K562 (cell line): ENCODE data around the gene C17orf113. TPM values are rescaled to one million over a fixed set of nuclear protein-coding genes. Genes with fewer than 3 reads are reported as not detected.

ENCODE experiments used
- ATAC-seq: fragments of 200-7000 bp; cut with Tn5 transposase; 3 replicates; pipeline ENCODE4 v1.9.1; 2020; ENCODE audit warnings: moderate library complexity
- BruUV-seq: library from RNA; stranded (reverse); fragments of 400-500 nt; replicated peaks from 2 replicates; lab custom pipeline; 2021; lab: Mats Ljungman, UMichigan
- CTCF ChIA-PET: fragments of 300-600 bp; formaldehyde crosslinking; extraction: SDS; loops from one replicate; lab custom pipeline; 2021; ENCODE audit warnings: low intra/inter-chr PET ratio; lab: Yijun Ruan, JAX
- POLR2A ChIA-PET: fragments of 300-600, 350-650 bp; sonication (Branson Sonifier 250); formaldehyde crosslinking; extraction: SDS; loops from one replicate; lab custom pipeline; 2021; ENCODE audit warnings: antibody characterized with exemption, inconsistent platforms; lab: Yijun Ruan, JAX
- DNase-seq, 4 experiments: peaks; one replicate each; pipeline versions ENCODE4 v3.0.0 to v3.0.0-alpha.2; 2011 to 2018; ENCODE audit warnings: low spot score in 3 of 4, mixed read lengths in 3 of 4; ENCODE audit errors: extremely low read depth in 1 of 4
- FAIRE-seq: peaks from 2 replicates; lab custom pipeline; 2011; peaks lifted over from hg19 to GRCh38; lab: Jason Lieb, UNC
- H2AFZ ChIP-seq: 2 replicates; pipeline ENCODE4 v1.6.0; 2011; ENCODE audit warnings: low read depth, low read length, control low read depth, inconsistent platforms
- H3K27ac ChIP-seq: fragments of 200-600 bp; 3 replicates; pipeline ENCODE4 v1.8.0; 2011; ENCODE audit warnings: low read depth, mild to moderate bottlenecking, control low read depth, inconsistent platforms, low read length, moderate library complexity, mixed read lengths; ENCODE audit errors: extremely low read depth
- H3K27me3 ChIP-seq, 2 experiments: fragments of 300-600 bp in 1 of 2; 2 replicates in 1 of 2; 3 replicates in 1 of 2; pipeline versions ENCODE4 v1.6.0 to v1.8.0; 2011; ENCODE audit warnings: inconsistent platforms in 2 of 2, low read length in 2 of 2, mild to moderate bottlenecking in 1 of 2, mixed read lengths in 1 of 2, moderate library complexity in 1 of 2; ENCODE audit not compliant: control insufficient read depth in 2 of 2, insufficient read depth in 2 of 2
- H3K36me3 ChIP-seq: fragments of 300-600 bp; 3 replicates; pipeline ENCODE4 v1.8.0; 2011; ENCODE audit warnings: mild to moderate bottlenecking, low read length, inconsistent platforms; ENCODE audit not compliant: control insufficient read depth, insufficient read depth
- H3K4me1 ChIP-seq, 2 experiments: fragments of 200-600 bp in 1 of 2; replicated peaks in 1 of 2; 2 replicates in 1 of 2; 3 replicates in 1 of 2; pipeline versions ENCODE4 v1.5.1 to v1.8.0; 2011; ENCODE audit warnings: inconsistent platforms in 2 of 2, low read length in 2 of 2, mild to moderate bottlenecking in 1 of 2, mixed read lengths in 1 of 2, moderate library complexity in 1 of 2; ENCODE audit not compliant: control insufficient read depth in 2 of 2, insufficient read depth in 2 of 2
- H3K4me2 ChIP-seq: 2 replicates; pipeline ENCODE4 v1.6.1; 2011; ENCODE audit warnings: low read length, control low read depth, inconsistent platforms, mixed read lengths; ENCODE audit not compliant: insufficient read depth
- H3K4me3 ChIP-seq: fragments of 200-600 bp; sonication (generic), shearing (Covaris generic); 2 replicates; pipeline ENCODE4 v1.5.1; 2016; ENCODE audit warnings: control low read depth, inconsistent platforms
- H3K79me2 ChIP-seq: fragments of 200-600 bp; 3 replicates; pipeline ENCODE4 v1.8.0; 2011; ENCODE audit warnings: low read length, inconsistent platforms; ENCODE audit not compliant: control insufficient read depth, insufficient read depth
- H3K9ac ChIP-seq, 2 experiments: 2 replicates each; pipeline versions ENCODE4 v1.6.0 to v1.6.1; 2011; ENCODE audit warnings: low read depth in 2 of 2, low read length in 2 of 2, control low read depth in 1 of 2, inconsistent platforms in 1 of 2, mild to moderate bottlenecking in 1 of 2, mixed read lengths in 1 of 2; ENCODE audit not compliant: insufficient read depth in 1 of 2
- H3K9me1 ChIP-seq: one replicate; pipeline ENCODE4 v1.6.0; 2011; ENCODE audit warnings: inconsistent platforms, mild to moderate bottlenecking, low read length, moderate library complexity; ENCODE audit not compliant: control insufficient read depth, insufficient read depth
- H3K9me3 ChIP-seq: replicated peaks from 2 replicates; pipeline ENCODE4 v1.5.1; 2011; ENCODE audit warnings: low read depth, low read length, inconsistent platforms; ENCODE audit not compliant: control insufficient read depth, insufficient read depth
- H4K20me1 ChIP-seq: replicated peaks from 2 replicates; pipeline ENCODE4 v1.6.1; 2011; ENCODE audit warnings: low read length, inconsistent platforms, mixed read lengths; ENCODE audit not compliant: control insufficient read depth, insufficient read depth
- RERE ChIP-seq: sonication (generic); formaldehyde crosslinking; IDR thresholded peaks from 2 replicates; pipeline ENCODE4 v1.8.0; 2023; ENCODE audit warnings: missing genetic modification reagents, mild to moderate bottlenecking, borderline replicate concordance
- ZNF384 ChIP-seq: IDR thresholded peaks from 2 replicates; pipeline ENCODE4 v1.6.1; 2012; ENCODE audit warnings: low read depth, low read length, improper control_type of control experiment
- WGBS: fragments of 100-300 bp; shearing (Covaris generic); methylation state at CpG from one replicate; pipeline ENCODE4 v1.1.6; 2016; ENCODE audit warnings: low coverage, mixed read lengths; ENCODE audit not compliant: insufficient coverage; ENCODE audit errors: missing lambda C conversion rate; 5-methylcytosine and 5-hydroxymethylcytosine counted together
- in situ Hi-C: fragments of 300-500 bp; cut with MboI; formaldehyde crosslinking; loops from 4 replicates; pipeline ENCODE4 v1.15.0; 2018; ENCODE audit warnings: inconsistent platforms, mixed read lengths
- intact Hi-C: fragments of 100-400 bp; cut with micrococcal nuclease; formaldehyde crosslinking; loops from 2 replicates; pipeline ENCODE4 v1.14.2; 2022
- polyA plus RNA-seq, 8 experiments: library from polyadenylated mRNA; depleted of rRNA in 4 of 8; stranded (reverse) in 5 of 8; unstranded in 3 of 8; fragments of >200 nt; fragmentation: Nextera tagmentation in 2 of 8; fragmentation: Illumina TruSeq in 1 of 8; extraction: Ambion mirVana in 2 of 8; extraction: Trizol in 1 of 8; gene quantifications; 2 replicates each; pipeline versions ENCODE4 v1.2.1 to v1.2.3, GENCODE V29; 2011 to 2014; ENCODE audit warnings: inconsistent platforms in 1 of 8, missing spikeins in 1 of 8
- total RNA-seq, 7 experiments: library from RNA; depleted of rRNA in 6 of 7; stranded (reverse); fragments of >200 nt in 6 of 7; fragmentation: Illumina TruSeq in 2 of 7; extraction: Trizol in 2 of 7; gene quantifications; 2 replicates each; pipeline versions ENCODE4 v1.2.1 to v1.2.3, GENCODE V29; 2011 to 2021; ENCODE audit warnings: low replicate concordance in 1 of 7

Gene C17orf113
- total and polyA plus RNA-seq, 9 of the 15 experiments (the other 6 are each of a cell fraction or from before 2014, with no cell fraction given), result 0.10 to 1.2 (median 0.31) TPM

- Histone ChIP-seq H3K36me3 (no peaks in the 10 kb centered on the region), H4K20me1 (no peaks in the 10 kb centered on the region; the same call in 1 of the 2 replicates), H3K9me3 (no peaks in the 10 kb centered on the region), H3K79me2 (no peaks in the 10 kb centered on the region), H3K27me3 (peaks cover 0 to 12% of the 10 kb centered on the region in 2 experiments; a peak in 3 of 5 replicates), H3K4me2 (no peak overlapping the region), H3K4me1 (peaks cover 11 to 24% of the 10 kb centered on the region in 2 experiments), H2AFZ (no peak overlapping the region), H3K4me3 (no peak overlapping the region), H3K27ac (no peak overlapping the region), H3K9me1 (no peaks in the 10 kb centered on the region), H3K9ac (0 out of 4 replicates have a peak overlapping the region, but pooled peaks of 1 of the 2 experiments have one; percentile 7)
- 46% methylated on average over 4 of the region's 8 CpGs for WGBS
- DNase-seq (no peak), FAIRE-seq (no peak), ATAC-seq (no peak)
- intact Hi-C loops (no loop called here), in situ Hi-C loops (no loop called here)
- TF ChIP-seq RERE (no peak), ZNF384 (peak; percentile 21; the same call in 1 of the 2 replicates)
- ChIA-PET POLR2A (interaction anchor here (1.2 kb wide), 1 partner anchor 10 kb away, joined by 3 read pairs; no protein-coding TSS in a partner anchor), CTCF (interaction anchor here (1.0 kb wide), 1 partner anchor 14 kb away, joined by 3 read pairs; no protein-coding TSS in a partner anchor)
- no TSS peak for BruUV-seq
These were observed 46.1 kb upstream of the C17orf113 start for GRCh38 chr17:42096360-42097111.
